Measurements from ENCODE around the gene FIS1.

DNA sequence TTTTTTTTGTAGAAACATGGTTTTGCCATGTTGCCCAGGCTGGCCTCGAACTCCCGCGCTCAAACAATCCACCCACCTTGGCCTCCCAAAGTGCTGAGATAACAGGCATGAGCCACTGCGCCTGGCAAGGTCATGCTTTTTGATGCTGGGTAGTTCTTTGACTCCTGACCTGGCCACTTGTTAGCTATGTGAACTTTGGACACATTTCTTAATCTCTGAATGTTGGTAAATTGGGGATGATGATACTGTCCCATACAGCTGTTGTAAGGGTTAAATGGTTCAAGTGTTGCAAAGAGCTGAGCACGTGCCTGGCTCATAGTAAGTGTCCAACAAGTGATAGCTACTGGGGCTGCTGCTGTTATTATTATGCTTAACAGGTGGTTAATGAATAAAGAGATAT, 24.6 kb downstream of the FIS1 start:
- TF ChIP-seq, protein P1, sequence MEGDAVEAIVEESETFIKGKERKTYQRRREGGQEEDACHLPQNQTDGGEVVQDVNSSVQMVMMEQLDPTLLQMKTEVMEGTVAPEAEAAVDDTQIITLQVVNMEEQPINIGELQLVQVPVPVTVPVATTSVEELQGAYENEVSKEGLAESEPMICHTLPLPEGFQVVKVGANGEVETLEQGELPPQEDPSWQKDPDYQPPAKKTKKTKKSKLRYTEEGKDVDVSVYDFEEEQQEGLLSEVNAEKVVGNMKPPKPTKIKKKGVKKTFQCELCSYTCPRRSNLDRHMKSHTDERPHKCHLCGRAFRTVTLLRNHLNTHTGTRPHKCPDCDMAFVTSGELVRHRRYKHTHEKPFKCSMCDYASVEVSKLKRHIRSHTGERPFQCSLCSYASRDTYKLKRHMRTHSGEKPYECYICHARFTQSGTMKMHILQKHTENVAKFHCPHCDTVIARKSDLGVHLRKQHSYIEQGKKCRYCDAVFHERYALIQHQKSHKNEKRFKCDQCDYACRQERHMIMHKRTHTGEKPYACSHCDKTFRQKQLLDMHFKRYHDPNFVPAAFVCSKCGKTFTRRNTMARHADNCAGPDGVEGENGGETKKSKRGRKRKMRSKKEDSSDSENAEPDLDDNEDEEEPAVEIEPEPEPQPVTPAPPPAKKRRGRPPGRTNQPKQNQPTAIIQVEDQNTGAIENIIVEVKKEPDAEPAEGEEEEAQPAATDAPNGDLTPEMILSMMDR (IDR thresholded peaks at IDR 0.05): no peak
- no peak for TF ChIP-seq POLR2A (IDR thresholded peaks at IDR 0.05)
